AG04449 (cell line): ENCODE data around the gene PCDH1.

Source experiments
- CTCF ChIA-PET: fragments of 350-600 bp; formaldehyde crosslinking; extraction: SDS; loops from one replicate; lab custom pipeline; 2021; ENCODE audit warnings: antibody characterized with exemption; lab: Yijun Ruan, JAX
- POLR2A ChIA-PET: fragments of 400-600, 350-600 bp; formaldehyde crosslinking; extraction: SDS; loops from one replicate; lab custom pipeline; 2020; ENCODE audit warnings: antibody characterized with exemption, inconsistent platforms; lab: Yijun Ruan, JAX
- DNase-seq: peaks from one replicate; pipeline ENCODE4 v3.0.0-alpha.2; 2010; ENCODE audit warnings: low read depth, low spot score
- H3K4me3 ChIP-seq: 2 replicates; pipeline ENCODE4 v1.5.1; 2011; ENCODE audit warnings: low read depth, mild to moderate bottlenecking, control low read depth, low read length
- TF ChIP-seq, protein P1 (sequence below): IDR thresholded peaks from one replicate; pipeline ENCODE4 v1.5.1; 2011; ENCODE audit warnings: mild to moderate bottlenecking, moderate library complexity, low read length, control low read depth, inconsistent platforms; ENCODE audit not compliant: insufficient read depth; ENCODE audit errors: missing control alignments

PCDH1 gene

GRCh38 chr5:141914199-141914743 is 36.1 kb upstream of the PCDH1 start:
- H3K4me3 ChIP-seq = peak overlapping the region; percentile 37
- DNase-seq = no peak
- ChIA-PET CTCF (interaction anchor here (0.8 to 6.0 kb wide), 9 partner anchors 12 to 222 kb away, joined by 3 to 31 read pairs (median 6); partner anchors contain the start of gene PCDH1), POLR2A (interaction anchor here (1.3 kb wide), 1 partner anchor 10 kb away, joined by 3 read pairs; the partner anchor contains the start of gene DELE1)
- TF ChIP-seq, protein P1, sequence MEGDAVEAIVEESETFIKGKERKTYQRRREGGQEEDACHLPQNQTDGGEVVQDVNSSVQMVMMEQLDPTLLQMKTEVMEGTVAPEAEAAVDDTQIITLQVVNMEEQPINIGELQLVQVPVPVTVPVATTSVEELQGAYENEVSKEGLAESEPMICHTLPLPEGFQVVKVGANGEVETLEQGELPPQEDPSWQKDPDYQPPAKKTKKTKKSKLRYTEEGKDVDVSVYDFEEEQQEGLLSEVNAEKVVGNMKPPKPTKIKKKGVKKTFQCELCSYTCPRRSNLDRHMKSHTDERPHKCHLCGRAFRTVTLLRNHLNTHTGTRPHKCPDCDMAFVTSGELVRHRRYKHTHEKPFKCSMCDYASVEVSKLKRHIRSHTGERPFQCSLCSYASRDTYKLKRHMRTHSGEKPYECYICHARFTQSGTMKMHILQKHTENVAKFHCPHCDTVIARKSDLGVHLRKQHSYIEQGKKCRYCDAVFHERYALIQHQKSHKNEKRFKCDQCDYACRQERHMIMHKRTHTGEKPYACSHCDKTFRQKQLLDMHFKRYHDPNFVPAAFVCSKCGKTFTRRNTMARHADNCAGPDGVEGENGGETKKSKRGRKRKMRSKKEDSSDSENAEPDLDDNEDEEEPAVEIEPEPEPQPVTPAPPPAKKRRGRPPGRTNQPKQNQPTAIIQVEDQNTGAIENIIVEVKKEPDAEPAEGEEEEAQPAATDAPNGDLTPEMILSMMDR = peak; percentile 26

DNA sequence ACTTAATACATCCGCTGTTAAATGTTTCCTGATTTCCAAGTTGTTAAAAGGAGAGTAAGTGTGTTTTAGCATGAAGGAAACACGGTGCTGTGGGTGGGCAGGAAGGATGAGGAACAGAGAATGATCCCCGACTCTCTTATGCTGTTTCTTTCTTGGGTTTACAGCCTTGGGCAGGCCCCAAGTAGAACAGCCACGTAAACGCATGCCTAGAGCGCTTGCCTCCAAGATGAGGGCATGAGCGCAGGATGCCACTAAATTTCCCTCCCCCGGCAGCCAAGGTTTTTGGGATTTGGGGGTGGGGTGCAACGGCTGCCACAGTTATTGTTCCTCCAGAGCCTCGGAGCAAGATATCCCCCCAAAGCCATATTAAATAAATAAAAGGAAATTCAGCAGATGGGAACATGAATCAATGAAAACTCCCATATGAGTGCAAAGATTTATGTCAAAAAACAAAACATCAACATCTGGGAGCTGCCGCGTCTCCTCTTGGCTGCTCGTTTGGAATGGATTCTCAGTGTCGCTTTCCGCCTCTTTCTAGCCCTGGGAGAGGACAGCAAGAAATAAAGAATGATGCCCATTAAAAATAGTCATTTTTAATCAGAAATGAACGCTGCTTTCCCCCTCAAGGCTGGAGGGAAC is 35.5 kb upstream of the PCDH1 start:
- ChIA-PET CTCF (interaction anchor here (0.8 to 6.0 kb wide), 9 partner anchors 11 to 221 kb away, joined by 3 to 31 read pairs (median 4); partner anchors contain the start of gene PCDH1), POLR2A (interaction anchor here (1.3 kb wide), 1 partner anchor 10 kb away, joined by 3 read pairs; the partner anchor contains the start of gene DELE1)
- TF ChIP-seq, protein P1 = no peak
- no peak for DNase-seq
- H3K4me3 ChIP-seq = peak overlapping the region; percentile 37; the same call in 1 of the 2 replicates

GRCh38 chr5:141910271-141910673 is 32.1 kb upstream of the PCDH1 start:
- no peak overlapping the region for H3K4me3 ChIP-seq
- TF ChIP-seq, protein P1 = no peak
- ChIA-PET POLR2A (no interaction called here), CTCF (interaction anchor here (1.9 kb wide), 1 partner anchor 51 kb away, joined by 10 read pairs; no protein-coding TSS in a partner anchor)
- no peak for DNase-seq

- TF ChIP-seq, protein P1 = no peak
- ChIA-PET POLR2A (no interaction called here), CTCF (interaction anchor here (0.8 to 1.9 kb wide), 3 partner anchors 9 to 52 kb away, joined by 3 to 10 read pairs (median 4); no protein-coding TSS in a partner anchor)
- no peak overlapping the region for H3K4me3 ChIP-seq
- DNase-seq = no peak
Measured at GRCh38 chr5:141909212-141909611, 31.0 kb upstream of the PCDH1 start.

GRCh38 chr5:141908796-141909195 is 30.6 kb upstream of the PCDH1 start:
- ChIA-PET POLR2A (no interaction called here), CTCF (interaction anchor here (0.8 to 1.9 kb wide), 4 partner anchors 9 to 53 kb away, joined by 3 to 10 read pairs (median 4); no protein-coding TSS in a partner anchor)
- DNase-seq = no peak
- H3K4me3 ChIP-seq = no peak overlapping the region
- TF ChIP-seq, protein P1 = no peak

DNA sequence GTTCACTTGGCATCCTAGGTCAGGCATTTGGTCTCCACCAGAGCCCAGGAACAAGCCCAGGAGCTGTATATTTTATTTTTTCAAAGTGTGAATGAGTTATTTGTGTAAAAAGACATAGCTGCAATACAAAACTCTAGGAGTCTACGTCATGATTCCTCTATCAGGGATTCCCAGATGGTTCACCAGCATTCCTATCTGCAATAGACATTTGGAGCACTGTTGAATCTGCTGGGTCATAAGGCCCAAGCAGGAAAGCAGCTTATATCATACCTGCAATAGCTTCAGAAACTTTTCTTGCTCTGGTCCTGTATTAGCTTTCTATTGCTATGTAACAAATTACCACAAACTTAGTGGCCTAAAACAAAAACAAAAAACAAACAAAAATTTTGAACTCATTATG is 28.8 kb upstream of the PCDH1 start:
- no peak overlapping the region for H3K4me3 ChIP-seq
- POLR2A ChIA-PET = no interaction called here
- TF ChIP-seq, protein P1 = no peak
- DNase-seq = no peak
- CTCF ChIA-PET = interaction anchor here (0.9 to 4.3 kb wide), 3 partner anchors 17 to 53 kb away, joined by 3 to 27 read pairs (median 5); partner anchors contain the start of gene PCDH1
